Mesothelial cell of epicardium (in vitro differentiated cells): ENCODE results near the gene FNDC3A. TPM values are rescaled to one million over a fixed set of nuclear protein-coding genes. Genes with fewer than 3 reads are reported as not detected.

ENCODE experiments used
- DNase-seq, 2 experiments: peaks; one replicate each; pipeline ENCODE4 v3.0.0; 2021; ENCODE audit warnings: low spot score in 2 of 2; ENCODE audit not compliant: unreplicated experiment in 2 of 2
- H3K27ac Mint-ChIP-seq: 2 replicates; pipeline ENCODE4 v1.8.0; 2021; ENCODE audit warnings: mixed read lengths
- H3K27me3 Mint-ChIP-seq: 2 replicates; pipeline ENCODE4 v1.8.0; 2021; ENCODE audit warnings: low read depth, mixed read lengths
- H3K36me3 Mint-ChIP-seq: 2 replicates; pipeline ENCODE4 v1.8.0; 2021; ENCODE audit warnings: mixed read lengths
- H3K4me1 Mint-ChIP-seq: 2 replicates; pipeline ENCODE4 v1.8.0; 2021; ENCODE audit warnings: mixed read lengths
- H3K4me3 Mint-ChIP-seq: 2 replicates; pipeline ENCODE4 v1.8.0; 2021; ENCODE audit warnings: mild to moderate bottlenecking, moderate library complexity, mixed read lengths
- H3K9me3 Mint-ChIP-seq: 2 replicates; pipeline ENCODE4 v1.8.0; 2021; ENCODE audit warnings: mixed read lengths
- CTCF ChIP-seq: fragments of 200-600 bp; sonication (generic); IDR thresholded peaks from one replicate; pipeline ENCODE4 v1.5.0; 2021; ENCODE audit warnings: antibody characterized with exemption; ENCODE audit not compliant: unreplicated experiment
- total RNA-seq: library from RNA; stranded (reverse); gene quantifications from 3 replicates; pipeline ENCODE4 v1.2.1, GENCODE V29; 2021

Gene FNDC3A
- total RNA-seq, 1 donor from 2014 or later, result 94.1 TPM

GRCh38 chr13:49026851-49027250 lies 51.1 kb downstream of the FNDC3A start:
- no peaks in the 10 kb centered on the region for H3K27me3 Mint-ChIP-seq
- H3K9me3 Mint-ChIP-seq, result peaks cover 46% of the 10 kb centered on the region
- H3K27ac Mint-ChIP-seq, result no peak overlapping the region
- H3K4me1 Mint-ChIP-seq, result no peaks in the 10 kb centered on the region
- H3K4me3 Mint-ChIP-seq, result no peak overlapping the region
- DNase-seq, result no peak
- H3K36me3 Mint-ChIP-seq, result peaks cover 62% of the 10 kb centered on the region
- no peak for TF ChIP-seq CTCF

GRCh38 chr13:49029570-49029969 lies 53.9 kb downstream of the FNDC3A start:
- Mint-ChIP-seq H3K9me3 (peaks cover 34% of the 10 kb centered on the region), H3K27ac (no peak overlapping the region), H3K27me3 (no peaks in the 10 kb centered on the region), H3K4me3 (no peak overlapping the region), H3K36me3 (peaks cover 42% of the 10 kb centered on the region), H3K4me1 (peaks cover 3% of the 10 kb centered on the region)
- no peak for TF ChIP-seq CTCF
- no peak for DNase-seq

GRCh38 chr13:49030213-49030612 lies 54.5 kb downstream of the FNDC3A start:
- DNase-seq, result no peak
- peaks cover 3% of the 10 kb centered on the region for H3K4me1 Mint-ChIP-seq
- H3K36me3 Mint-ChIP-seq, result peaks cover 39% of the 10 kb centered on the region
- no peak for TF ChIP-seq CTCF
- H3K27ac Mint-ChIP-seq, result no peak overlapping the region
- peaks cover 34% of the 10 kb centered on the region for H3K9me3 Mint-ChIP-seq
- no peaks in the 10 kb centered on the region for H3K27me3 Mint-ChIP-seq
- no peak overlapping the region for H3K4me3 Mint-ChIP-seq

GRCh38 chr13:49040872-49041271 lies 65.2 kb downstream of the FNDC3A start:
- DNase-seq, result no peak
- peaks cover 13% of the 10 kb centered on the region for H3K36me3 Mint-ChIP-seq
- H3K27ac Mint-ChIP-seq, result no peak overlapping the region
- H3K4me3 Mint-ChIP-seq, result no peak overlapping the region
- TF ChIP-seq CTCF, result no peak
- H3K4me1 Mint-ChIP-seq, result peaks cover 9% of the 10 kb centered on the region
- no peaks in the 10 kb centered on the region for H3K9me3 Mint-ChIP-seq
- H3K27me3 Mint-ChIP-seq, result no peaks in the 10 kb centered on the region

- peaks cover 6% of the 10 kb centered on the region for H3K9me3 Mint-ChIP-seq
- peaks cover 18% of the 10 kb centered on the region for H3K36me3 Mint-ChIP-seq
- TF ChIP-seq CTCF, result no peak
- H3K4me3 Mint-ChIP-seq, result no peak overlapping the region
- no peak overlapping the region for H3K27ac Mint-ChIP-seq
- DNase-seq, result no peak
- peaks cover 14% of the 10 kb centered on the region for H3K4me1 Mint-ChIP-seq
- H3K27me3 Mint-ChIP-seq, result no peaks in the 10 kb centered on the region
These were observed 66.8 kb downstream of the FNDC3A start for GRCh38 chr13:49042476-49042875.

- Mint-ChIP-seq H3K9me3 (peaks cover 21% of the 10 kb centered on the region), H3K4me1 (peaks cover 14% of the 10 kb centered on the region), H3K36me3 (peaks cover 31% of the 10 kb centered on the region), H3K27ac (no peak overlapping the region), H3K27me3 (no peaks in the 10 kb centered on the region), H3K4me3 (no peak overlapping the region)
- DNase-seq, result no peak
- no peak for TF ChIP-seq CTCF
These were observed 68.3 kb downstream of the FNDC3A start for GRCh38 chr13:49044008-49044407.
